ENCODE results near the gene RMND5B.
A peak's percentile ranks its signal among the peaks of the same experiment; 100 is the strongest.

Gene RMND5B

DNA sequence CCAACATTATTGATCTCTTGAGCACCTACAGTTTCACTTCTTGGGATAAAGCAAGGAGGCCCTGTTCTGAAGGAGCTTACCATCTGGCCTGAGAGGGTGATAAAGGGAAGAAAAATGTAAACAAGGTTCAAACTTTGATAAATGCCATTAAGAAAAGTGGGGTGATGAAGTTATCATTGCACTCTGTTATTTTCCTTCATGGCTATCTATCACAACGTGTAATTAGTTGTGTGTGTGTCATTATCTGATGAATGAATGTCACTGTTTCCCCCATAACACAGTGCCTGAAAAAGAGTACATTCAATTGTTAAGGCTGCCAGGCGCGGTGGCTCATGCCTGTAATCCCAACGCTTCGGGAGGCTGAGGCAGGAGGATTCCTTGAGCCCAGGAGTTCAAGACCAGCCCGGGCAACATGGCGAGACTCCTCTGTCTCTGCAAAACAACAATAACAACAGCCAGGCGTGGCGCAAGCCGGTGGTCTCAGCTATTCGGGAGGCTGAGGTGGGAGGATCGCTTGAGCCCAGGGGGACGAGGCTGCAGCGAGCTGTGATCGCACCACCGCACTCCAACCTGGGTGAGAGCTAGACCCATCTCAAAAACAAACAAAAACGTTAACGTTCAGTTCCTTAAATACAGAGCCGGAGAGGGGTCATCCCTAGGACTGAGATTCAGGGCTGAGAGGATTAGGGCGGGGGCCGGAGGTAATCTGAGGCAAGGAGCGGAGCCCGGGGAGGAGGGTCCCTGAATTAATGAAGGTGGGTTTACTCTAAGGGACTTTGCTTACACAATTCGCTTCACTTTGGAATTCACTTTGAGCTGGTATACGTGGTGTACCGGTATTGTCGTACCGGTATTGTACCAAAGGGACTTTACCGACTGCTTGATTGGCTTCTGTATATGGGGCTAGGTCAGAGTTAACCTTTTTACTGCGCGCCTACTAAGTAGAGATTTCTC is 22.0 kb downstream of the RMND5B start:
- DNase-seq (ENCODE audit: low spot score) = no peak
- in situ Hi-C loops (cut with MboI; ENCODE audit: low sequenced_read_pairs, unreplicated experiment) = no loop called here
- TF ChIP-seq, protein P1, sequence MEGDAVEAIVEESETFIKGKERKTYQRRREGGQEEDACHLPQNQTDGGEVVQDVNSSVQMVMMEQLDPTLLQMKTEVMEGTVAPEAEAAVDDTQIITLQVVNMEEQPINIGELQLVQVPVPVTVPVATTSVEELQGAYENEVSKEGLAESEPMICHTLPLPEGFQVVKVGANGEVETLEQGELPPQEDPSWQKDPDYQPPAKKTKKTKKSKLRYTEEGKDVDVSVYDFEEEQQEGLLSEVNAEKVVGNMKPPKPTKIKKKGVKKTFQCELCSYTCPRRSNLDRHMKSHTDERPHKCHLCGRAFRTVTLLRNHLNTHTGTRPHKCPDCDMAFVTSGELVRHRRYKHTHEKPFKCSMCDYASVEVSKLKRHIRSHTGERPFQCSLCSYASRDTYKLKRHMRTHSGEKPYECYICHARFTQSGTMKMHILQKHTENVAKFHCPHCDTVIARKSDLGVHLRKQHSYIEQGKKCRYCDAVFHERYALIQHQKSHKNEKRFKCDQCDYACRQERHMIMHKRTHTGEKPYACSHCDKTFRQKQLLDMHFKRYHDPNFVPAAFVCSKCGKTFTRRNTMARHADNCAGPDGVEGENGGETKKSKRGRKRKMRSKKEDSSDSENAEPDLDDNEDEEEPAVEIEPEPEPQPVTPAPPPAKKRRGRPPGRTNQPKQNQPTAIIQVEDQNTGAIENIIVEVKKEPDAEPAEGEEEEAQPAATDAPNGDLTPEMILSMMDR (IDR thresholded peaks at IDR 0.05; ENCODE audit: borderline replicate concordance, control extremely low read depth, extremely low read depth, insufficient read depth, missing control alignments) = no peak

DNA sequence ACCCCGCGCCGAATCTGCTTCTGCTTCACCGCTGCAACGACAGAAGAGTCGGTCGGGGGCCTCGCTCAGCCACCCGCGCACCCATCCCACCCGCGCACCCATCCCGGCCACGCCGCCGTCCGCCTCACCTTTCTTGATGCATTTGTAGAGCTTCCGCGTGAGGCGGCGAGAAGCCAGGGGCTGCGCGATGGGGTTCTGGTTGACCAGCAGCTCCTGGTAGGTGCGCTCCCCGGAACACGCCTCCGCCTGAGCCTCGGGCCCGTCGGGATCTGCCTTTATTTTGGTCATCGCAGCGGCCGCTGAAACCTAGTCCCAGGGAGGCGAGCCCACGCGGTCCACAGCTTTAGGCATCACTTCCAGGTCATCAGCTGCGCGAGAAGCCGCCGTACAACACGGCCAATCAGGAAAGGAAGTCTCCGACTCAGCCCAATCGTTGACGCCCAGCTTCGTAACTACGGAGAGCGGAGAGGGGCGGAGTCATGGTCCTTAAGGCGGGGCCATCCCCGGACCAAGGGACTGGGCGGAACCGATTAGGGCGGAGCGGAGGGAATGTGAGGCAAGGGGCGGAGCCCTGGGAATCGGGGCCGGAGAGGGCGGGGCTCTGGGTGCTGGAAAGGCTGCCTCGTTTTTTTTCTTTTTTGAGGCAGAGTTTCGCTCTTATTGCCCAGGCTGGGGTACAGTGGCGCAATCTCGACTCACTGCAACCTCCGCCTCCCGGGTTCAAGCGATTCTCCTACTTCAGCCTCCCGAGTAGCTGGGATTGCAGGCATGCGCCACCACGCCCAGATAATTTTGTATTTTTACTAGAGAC is 22.9 kb downstream of the RMND5B start, which contains the start of gene NHP2:
TSS of gene NHP2 (minus strand) at position 356 of the 811 bp plus-strand sequence. CDS start at position 288, 68 bp downstream.
- in situ Hi-C loops (cut with MboI; ENCODE audit: low sequenced_read_pairs, unreplicated experiment) = no loop called here
- TF ChIP-seq, protein P1 (IDR thresholded peaks at IDR 0.05; ENCODE audit: borderline replicate concordance, control extremely low read depth, extremely low read depth, insufficient read depth, missing control alignments) = no peak
- peak; percentile 98 for DNase-seq (ENCODE audit: low spot score)

DNA sequence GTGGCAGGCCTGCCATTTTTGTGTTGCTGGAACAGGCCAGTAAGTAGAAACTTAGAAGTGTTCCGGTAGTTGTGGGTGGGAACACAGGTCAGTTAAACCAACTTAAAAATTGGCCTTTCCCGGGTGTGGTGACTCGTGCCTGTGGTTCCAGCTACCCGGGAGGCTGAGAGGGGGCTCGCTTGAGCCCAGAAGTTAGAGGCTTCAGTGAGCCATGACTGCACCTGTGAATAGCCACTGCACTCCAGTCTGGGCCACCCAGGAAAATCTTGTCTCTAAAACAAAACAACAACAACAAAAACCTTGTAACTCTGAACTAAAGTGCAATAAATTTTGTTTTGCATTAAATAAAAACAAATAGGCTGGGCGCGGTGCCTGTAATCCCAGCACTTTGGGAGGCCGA is 24.3 kb downstream of the RMND5B start:
- no peak for DNase-seq (ENCODE audit: low spot score)
- TF ChIP-seq, protein P1 (IDR thresholded peaks at IDR 0.05; ENCODE audit: borderline replicate concordance, control extremely low read depth, extremely low read depth, insufficient read depth, missing control alignments) = no peak
- in situ Hi-C loops (cut with MboI; ENCODE audit: low sequenced_read_pairs, unreplicated experiment) = no loop called here

DNA sequence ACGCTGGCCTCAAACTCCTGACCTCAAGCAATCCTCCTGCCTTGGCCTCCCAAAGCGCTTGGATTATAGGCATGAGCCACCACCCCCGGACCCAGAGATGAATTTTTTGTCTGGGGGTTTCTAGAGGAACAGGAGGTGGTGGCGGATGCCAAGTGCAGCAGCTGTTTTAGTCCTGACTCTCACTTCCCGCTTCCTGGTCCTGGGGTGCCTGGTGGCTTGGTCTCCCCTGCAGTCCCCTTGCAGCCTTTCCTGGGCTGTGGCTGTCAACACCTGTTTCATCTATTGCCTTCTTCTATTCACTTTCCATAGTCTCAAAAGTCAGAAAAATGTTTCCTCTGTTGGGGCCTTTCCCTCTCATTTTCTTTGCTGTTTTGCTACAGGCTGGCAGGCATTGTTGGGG is 29.4 kb downstream of the RMND5B start:
- in situ Hi-C loops (cut with MboI; ENCODE audit: low sequenced_read_pairs, unreplicated experiment) = no loop called here
- TF ChIP-seq, protein P1 (IDR thresholded peaks at IDR 0.05; ENCODE audit: borderline replicate concordance, control extremely low read depth, extremely low read depth, insufficient read depth, missing control alignments) = no peak
- no peak for DNase-seq (ENCODE audit: low spot score)

DNA sequence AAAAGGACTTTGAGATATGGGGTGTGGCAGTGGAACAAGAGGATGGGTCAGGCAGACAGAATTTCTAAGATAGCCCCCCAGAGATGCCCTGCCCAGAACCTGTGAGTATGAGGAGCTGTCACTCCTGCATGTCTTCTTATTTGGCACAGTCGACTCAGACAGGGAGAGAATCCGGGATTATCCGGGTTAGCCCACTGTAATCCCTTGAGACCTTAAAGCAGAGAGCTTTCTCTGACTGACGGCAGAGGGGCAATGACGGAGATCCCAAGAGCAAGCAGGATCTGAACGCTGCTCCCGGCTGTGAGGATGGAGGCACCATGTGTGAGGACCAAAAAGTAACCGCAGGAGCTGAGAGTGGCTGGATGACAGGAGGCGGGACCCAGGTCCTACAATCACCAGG is 31.7 kb downstream of the RMND5B start:
- TF ChIP-seq, protein P1 (IDR thresholded peaks at IDR 0.05; ENCODE audit: borderline replicate concordance, control extremely low read depth, extremely low read depth, insufficient read depth, missing control alignments) = no peak
- in situ Hi-C loops (cut with MboI; ENCODE audit: low sequenced_read_pairs, unreplicated experiment) = no loop called here
- DNase-seq (ENCODE audit: low spot score) = no peak
